HG03108 (cell line): ENCODE measurements around the gene NBDY.
"Not testable (repeated sequence)": the region's sequence is repeated elsewhere in the genome, so short reads cannot be mapped to it uniquely, and the experiment has no call there.

Experiments used
- ATAC-seq: cut with Tn5 transposase; IDR thresholded peaks from one replicate; pipeline ENCODE4 v1.9.1; 2021; ENCODE audit warnings: moderate library complexity; ENCODE audit not compliant: unreplicated experiment

Gene NBDY

DNA sequence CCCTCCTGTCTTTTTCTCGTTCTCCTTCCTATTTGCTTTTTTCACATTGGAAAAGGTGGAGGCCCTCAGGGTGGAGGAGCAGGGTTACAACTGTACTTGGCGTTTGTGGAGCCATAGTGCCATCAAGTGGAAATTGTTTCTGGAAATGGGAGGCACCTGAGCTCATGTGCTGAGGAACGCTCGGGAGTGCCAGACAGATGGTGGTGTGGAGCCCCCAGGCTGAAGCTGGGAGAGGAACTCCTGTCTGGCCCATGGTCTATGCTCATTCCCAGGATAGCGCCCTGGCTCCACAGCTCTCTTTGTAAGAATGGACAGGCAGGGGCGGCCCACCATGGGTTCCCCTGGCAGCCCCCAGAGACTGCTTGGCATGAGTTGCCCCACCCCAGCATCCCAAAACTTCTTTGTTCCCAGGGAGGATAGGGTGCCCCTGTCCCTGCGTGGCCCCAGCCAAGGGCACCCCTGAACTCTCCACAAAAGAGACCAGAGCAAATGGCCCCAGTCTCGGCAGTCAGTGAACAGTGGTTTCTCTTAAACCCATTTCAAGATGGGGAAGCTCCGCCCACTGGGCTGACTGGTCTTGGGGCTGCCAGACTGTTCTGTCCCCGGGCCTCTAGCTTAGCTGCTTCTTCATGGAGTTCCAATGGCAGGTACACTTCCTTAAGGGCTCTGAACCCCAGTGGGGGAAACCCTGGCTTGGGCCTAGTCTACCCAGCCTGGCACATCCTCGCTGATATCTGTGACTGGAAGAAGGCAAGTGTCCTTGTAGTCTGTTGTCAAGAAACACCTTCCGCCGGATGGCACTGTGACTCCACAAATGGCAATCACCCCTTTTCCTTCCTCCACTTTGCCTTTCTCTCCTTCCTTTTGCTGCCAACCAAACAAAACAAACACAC lies 70.1 kb downstream of the NBDY start:
- no peak for ATAC-seq

DNA sequence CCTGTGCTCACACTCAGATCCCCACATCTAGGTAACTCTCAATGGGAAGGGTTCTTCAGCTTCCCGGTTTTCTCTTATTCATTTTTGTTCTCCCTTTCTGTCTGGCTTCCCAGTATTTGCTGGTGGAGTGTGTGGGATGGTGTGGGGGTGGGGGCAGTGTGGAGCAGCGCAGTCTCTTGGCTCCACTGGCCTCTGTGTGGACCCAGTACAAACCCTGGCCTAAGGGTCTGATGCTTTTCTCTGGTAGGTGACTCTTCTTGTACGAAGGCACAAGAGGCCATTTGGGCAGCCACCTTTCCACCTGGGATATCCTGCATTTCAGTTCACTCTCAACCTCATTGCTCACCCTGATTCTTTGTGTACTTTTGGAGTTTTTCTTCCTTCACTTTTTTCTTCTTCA lies 71.3 kb downstream of the NBDY start:
- no peak for ATAC-seq

DNA sequence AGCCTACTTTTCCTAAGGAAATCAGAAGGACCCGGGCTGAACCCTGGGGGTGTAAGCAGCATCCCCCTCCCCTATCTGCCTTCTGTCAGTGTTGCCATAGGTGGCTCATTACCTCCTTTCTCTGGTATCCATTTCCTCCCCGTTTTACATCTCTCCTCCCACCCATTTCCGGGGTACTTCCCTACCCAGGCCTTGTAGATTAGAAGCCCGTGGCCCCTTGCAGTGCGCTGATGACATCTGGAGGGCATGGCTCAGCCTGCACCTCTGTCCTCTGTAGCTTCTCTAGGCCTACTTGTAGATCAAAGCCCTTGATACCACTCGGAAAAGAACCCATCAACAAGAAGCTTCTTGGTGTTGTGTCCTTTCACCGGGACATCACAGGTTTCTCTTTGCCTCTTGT lies 71.8 kb downstream of the NBDY start:
- peak; percentile 58 for ATAC-seq

DNA sequence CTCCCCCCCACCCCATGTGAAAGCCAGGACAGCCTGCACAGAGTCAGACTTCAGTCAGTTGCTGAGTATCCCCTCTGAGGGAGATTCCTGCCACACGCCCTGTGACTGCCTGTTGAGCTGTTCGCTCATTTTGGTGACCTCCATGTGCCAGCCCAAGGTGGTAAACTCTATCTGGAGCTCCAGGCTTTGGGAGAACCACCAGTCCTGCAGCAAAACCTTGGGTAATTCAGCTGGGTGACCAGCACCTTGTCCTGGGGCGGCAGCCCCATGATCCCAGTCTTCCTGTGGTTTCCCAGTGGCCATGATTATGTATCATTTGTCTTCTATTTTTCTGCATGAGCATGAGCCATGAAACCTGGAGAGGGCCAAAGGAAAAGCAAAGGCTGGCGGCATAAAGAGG lies 73.4 kb downstream of the NBDY start:
- no peak for ATAC-seq

DNA sequence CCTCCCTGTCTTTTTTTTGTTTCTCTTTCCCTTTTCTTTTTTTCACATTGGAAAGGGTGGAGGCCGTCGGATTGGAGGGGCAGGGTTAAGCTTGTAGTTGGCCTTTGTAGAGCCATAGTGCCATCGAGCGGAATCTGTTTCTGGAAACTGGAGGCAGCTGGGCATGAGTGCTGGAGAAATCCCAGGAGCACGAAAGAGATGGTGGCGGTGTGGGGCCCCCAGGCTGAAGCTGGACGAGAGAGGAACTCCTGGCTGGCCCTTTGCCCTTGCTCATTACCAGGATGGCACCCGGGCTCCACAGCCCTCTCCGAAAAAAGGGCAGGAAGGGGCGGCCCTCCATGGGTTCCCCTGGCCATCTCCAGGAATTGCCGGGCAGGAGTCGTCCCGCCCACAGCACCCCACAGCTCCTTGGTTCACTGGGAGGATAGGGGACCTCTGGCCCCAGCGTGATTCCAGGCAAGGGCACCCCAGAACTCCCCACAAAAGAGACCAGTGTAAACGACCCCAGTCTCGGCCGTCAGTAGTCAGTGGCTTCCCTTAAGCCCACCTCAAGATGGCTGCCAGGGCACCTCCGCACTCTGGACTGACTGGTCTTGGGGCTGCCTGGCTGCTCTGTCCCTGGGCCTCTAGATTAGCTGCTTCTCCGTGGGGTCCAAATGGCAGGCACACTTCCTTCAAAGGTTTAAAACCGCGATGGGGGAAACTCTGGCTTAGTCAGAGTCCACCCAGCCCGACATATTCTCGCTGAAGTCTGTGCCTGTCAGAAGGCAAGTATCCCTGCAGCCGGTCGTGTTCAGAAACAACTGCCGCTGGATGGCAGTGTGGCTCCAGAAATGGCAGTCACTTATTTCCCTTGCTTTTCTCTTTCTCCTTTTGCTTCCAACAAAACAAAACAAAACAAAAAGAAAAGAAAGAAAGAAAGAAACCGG lies 74.1 kb downstream of the NBDY start:
- no peak for ATAC-seq

DNA sequence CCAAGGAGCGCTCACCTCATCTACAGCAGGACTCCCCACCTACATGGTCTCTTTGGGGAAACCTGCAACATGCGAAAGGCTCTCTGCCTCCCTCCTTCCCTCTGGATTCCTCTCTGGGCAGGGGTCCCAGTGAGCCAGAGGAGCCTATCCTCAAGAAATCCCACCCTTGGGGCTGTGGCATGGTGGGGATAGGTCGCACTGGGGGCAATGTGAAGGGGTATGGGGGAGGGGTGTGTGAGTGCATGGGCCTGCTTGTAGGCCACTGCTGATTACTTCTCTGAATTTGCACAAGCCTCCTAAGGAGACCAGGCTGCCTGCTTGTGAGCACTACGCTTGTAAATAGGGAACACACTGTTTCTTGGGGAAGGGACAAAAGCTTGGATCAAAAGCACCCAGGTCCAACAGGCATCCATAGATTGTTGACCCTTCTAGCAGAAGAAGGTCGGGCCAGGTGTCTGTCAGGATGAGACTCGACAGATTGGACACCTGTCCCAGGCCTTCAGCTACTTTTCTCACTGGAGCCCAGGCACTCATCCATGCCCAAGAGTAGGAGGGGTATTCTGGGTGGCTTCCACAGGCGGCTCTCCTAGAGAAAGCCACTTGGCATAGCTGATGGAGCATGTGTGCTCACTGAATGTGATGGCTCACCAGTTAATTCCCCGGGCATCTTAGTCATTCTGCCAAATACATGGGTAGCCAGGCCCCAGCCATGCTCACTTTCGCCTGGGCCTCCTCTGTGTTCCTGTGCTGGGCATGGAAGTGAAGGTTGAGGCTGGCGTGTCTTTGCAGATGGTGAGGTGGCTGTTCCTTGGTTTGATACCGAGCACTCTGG lies 75.0 kb downstream of the NBDY start:
- no peak for ATAC-seq

DNA sequence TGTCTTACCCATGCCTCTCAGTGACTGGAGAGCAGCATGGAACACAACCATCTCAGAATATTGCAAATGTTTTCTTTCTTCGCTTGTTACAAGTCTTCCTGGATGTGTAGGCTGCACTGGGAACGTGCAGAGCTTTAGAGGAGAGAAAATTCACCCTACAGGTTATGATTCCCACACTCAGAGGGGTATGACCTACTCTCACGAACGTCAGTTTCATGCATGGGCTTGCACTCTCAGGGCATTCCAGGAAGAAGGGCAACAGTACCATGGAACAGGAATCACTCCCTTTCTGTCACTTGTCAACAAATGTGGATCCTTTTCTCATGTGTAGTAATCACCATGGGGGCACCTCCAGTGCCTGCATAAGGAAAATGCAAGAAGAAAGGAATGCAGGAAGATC lies 75.8 kb downstream of the NBDY start:
- no peak for ATAC-seq

DNA sequence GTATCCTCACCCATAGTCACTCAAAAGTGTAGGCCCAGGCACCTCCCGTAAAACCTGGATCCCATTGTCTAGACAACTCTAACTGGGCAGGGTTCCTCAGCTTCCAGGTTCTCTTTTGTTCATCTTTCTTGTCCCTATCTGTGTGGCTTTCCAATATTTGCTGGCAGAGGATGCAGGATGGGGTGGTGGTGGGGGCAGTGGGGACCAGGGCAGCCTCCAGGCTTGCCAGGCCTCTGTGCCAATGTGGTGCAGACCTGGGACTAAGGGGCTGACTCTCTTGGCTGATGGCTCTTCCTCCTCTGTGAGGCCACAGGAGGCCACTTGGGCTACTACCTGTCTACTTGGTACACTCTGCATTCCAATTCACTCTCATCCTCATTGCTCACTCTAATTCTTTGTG lies 76.4 kb downstream of the NBDY start:
- ATAC-seq, result no peak

DNA sequence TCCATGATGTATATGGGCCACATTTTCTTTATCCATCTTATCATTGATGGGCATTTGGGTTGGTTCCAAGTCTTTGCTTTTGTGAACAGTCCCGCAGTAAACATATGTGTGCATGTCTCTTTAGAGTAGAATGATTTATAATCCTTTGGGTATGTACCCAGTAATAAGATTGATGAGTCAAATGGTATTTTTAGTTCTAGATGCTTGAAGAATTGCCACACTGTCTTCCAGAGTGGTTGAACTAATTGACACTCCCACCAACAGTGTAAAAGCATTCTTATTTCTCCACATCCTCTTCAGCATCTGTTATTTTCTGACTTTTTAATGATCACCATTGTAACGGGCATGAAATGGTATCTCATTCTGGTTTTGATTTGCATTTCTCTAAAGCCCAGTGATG lies 77.1 kb downstream of the NBDY start:
- ATAC-seq, result not testable (repeated sequence)

DNA sequence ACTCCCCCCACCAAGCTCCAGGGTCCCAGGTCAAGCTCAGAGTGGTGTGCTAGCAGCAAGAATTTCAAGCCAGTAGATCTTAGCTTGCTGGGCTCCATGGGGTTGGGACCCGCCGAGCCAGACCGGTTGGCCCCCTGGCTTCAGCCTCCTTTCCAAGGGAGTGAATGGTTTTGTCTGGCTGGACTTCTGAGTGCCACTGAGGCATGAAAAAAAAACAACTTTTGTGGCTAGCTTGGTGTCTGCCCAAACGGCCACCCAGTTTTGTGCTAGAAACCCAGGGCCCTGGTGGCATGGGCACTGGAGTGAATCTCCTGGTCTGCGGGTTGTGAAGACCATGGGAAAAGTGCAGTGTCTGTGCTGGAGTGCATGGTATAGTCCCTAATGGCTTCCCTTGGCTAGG lies 82.6 kb downstream of the NBDY start:
- ATAC-seq, result no peak

DNA sequence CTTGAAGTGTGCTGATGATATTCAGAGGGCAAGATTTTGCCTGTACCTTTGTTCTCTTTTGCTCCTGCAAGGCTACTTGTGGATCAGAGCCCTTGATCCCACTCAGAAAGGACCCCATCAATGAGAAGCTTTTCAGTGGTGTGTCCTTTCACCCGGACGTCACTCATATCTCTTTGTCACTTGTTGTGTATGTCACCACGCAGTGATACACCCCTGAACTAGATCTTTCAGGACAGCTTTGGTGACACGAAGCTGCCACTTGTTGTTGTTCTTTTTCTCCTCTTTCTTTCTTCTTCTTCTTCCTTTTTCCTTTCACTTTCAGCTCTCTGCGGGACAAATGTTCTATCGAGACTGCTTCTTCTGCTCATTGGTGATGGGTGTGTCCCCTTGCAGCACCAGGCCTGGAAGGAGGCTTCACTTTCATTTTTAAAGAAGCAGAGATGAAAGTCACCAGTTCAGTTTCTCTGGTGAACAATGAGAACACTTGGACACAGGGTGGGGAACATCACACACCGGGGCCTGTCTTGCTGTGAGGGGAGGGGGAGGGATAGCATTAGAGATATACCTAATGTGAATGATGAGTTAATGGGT lies 83.6 kb downstream of the NBDY start:
- ATAC-seq, result peak; percentile 87

DNA sequence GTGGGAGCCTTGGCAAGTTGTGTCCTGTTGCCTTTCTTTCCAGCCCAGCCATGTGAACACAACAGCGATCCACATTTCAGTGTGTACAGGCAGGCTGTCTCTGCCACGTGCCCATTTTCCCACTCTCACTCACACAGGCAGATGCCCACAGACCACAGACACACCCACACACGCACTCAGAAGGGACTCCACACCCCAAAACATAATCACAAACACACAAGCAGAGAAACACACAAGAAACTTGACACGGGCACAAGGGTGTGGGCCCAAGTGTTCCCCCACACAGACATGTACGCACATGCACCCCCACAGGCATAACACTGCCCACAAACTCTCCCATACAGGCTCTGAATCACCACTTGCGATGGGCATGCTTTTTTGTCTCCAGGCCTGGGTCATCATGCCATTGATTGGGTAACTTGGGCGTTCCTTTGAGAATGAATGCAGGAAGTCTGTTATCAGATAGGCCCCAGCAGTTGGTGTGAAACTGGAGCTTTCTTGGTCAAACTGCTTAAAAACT lies 84.3 kb downstream of the NBDY start:
- ATAC-seq, result peak; percentile 40

DNA sequence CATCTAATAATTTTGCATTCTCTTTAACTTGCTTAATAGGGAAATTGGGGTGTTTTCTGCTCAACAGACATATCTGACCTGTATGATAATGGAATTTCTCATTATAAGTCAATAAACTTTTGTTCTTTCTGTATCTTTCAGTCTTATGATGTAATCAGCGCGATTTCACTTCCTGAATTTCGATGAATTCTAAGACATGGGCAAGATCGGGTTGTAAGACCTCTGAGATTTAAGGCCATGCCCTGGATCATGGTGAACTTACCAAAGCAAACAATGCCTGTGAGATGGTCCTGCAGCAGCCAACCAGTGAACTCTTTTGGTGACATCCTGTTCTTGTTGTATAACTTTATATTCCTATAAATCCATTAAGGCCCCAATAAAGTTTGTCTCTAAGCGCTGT lies 88.1 kb downstream of the NBDY start:
- ATAC-seq, result no peak

DNA sequence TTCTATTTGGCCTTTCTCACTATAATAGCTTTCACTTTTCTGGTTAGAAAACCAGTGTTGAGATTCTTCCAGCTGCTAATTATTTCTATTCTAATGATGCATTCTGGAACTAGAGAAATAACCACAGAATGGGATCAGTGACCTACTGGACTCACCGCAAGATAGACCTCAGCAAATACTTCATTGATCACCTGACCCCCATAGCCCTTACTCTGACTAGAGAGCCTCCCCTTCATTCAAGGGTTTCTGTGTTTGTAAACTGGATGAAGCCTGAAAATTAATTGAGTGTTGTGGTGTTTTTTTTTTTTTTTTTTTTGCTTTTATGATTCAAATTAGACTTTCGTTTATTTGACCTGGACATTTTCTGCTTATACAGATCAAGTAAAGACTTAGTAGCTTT lies 97.0 kb downstream of the NBDY start:
- no peak for ATAC-seq

DNA sequence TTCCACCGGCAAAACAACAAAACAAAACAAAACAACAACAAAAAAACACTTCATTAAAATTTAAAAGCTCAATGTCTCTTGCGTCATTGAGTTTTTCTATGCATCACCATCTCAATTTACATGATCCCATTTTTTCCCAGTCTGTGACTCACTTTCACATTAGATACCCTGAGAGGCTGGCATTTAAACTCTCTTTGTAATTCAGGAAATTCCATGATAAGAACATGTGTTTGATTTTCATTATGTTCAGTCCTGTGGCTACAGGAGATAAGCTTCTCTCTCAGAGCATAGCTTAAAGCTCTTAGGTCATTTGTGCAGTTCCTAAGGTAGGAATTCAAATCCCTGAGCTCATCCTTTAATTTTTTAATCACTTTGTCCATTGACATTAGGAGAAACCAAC lies 104.6 kb downstream of the NBDY start:
- no peak for ATAC-seq

DNA sequence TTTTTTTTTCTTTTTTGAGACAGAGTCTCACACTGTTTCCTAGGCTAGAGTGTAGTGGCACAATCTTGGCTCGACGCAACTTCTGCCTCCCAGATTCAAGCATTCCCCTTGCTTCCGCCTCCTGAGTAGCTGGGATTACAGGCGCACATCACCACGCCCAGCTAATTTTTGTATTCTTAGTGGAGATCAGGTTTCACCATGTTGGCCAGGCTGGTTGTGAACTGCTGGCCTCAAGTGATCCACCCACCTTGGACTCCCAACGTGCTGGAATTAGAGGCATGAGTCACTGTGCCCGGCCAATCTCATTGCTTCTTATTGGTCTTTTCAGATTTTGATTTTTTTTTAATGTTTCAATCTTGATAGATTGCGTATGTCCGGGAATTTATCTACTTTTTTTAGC lies 124.4 kb downstream of the NBDY start:
- no peak for ATAC-seq

DNA sequence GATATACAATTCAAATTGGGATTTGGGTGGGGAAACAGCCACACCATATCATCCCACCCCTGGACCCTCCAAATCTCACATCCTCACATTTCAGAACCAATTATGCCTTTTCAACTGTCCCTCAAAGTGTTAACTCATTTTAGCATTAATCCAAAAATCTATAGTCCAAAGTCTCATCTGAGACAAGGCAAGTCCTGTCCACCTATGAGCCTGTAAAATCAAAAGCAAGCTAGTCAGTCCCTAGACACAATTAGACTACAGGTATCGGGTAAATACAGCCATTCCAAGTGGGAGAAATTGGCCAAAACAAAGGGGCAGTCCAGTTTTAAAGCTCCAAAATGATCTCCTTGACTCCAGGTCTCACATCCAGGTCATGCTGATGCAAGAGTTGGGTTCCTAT lies 128.0 kb downstream of the NBDY start:
- no peak for ATAC-seq

DNA sequence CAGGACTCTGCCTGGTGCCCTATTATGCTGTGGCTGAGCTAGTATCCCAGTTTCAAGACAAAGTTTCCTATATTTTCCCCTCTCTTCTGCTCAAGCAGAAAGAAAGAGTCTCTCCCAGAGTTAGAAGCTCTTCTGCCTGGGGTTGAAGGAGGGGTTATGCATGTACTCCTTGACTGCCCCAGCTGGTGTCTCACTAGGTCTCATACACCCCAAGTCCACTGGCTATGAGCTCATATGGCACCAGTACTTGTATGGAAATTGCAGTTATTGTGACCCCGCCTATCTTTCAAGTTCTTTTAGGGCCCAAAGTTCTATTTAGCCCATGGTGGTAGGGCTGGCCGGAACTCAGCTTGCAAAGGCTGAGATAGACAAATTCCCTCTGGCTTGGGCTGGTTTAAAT lies 131.8 kb downstream of the NBDY start:
- no peak for ATAC-seq
